Neural progenitor cell (in vitro differentiated cells): ENCODE results near the gene MAP6D1. TPM values are rescaled to one million over a fixed set of nuclear protein-coding genes. Genes with fewer than 3 reads are reported as not detected.

ENCODE experiments used
- DNase-seq: peaks from one replicate; pipeline ENCODE4 v3.0.0-alpha.2; 2016; ENCODE audit warnings: low spot score
- H2AFZ ChIP-seq: fragments of 200-600 bp; sonication (generic); replicated peaks from 2 replicates; pipeline ENCODE4 v1.6.1; 2016; ENCODE audit warnings: antibody characterized with exemption
- H3F3A ChIP-seq: fragments of 200-600 bp; sonication (generic); 2 replicates; pipeline ENCODE4 v1.6.1; 2016; ENCODE audit warnings: antibody characterized with exemption, low read depth
- H3K27ac ChIP-seq: fragments of 200-600 bp; sonication (generic); 2 replicates; pipeline ENCODE4 v1.5.1; 2016; ENCODE audit warnings: mild to moderate bottlenecking
- H3K27me3 ChIP-seq: fragments of 200-600 bp; sonication (generic); 2 replicates; pipeline ENCODE4 v1.6.1; 2016; ENCODE audit warnings: mild to moderate bottlenecking, moderate library complexity
- H3K36me3 ChIP-seq: fragments of 200-600 bp; sonication (generic); 2 replicates; pipeline ENCODE4 v1.5.1; 2016
- H3K4me1 ChIP-seq: fragments of 200-600 bp; sonication (generic); 2 replicates; pipeline ENCODE4 v1.6.1; 2016; ENCODE audit warnings: mixed run types
- H3K4me2 ChIP-seq: fragments of 200-600 bp; sonication (generic); 2 replicates; pipeline ENCODE4 v1.6.1; 2016
- H3K4me3 ChIP-seq: fragments of 200-600 bp; sonication (generic); 2 replicates; pipeline ENCODE4 v1.5.1; 2016
- H3K79me2 ChIP-seq: fragments of 200-600 bp; sonication (generic); 2 replicates; pipeline ENCODE4 v1.6.1; 2016; ENCODE audit warnings: low read depth
- H3K9ac ChIP-seq: fragments of 200-600 bp; sonication (generic); 2 replicates; pipeline ENCODE4 v1.6.1; 2016
- H3K9me3 ChIP-seq: fragments of 200-600 bp; sonication (generic); 2 replicates; pipeline ENCODE4 v1.5.1; 2016; ENCODE audit warnings: low read depth
- H4K20me1 ChIP-seq: fragments of 200-600 bp; sonication (generic); 2 replicates; pipeline ENCODE4 v1.6.1; 2016; ENCODE audit warnings: low read depth
- H3K27ac Mint-ChIP-seq: 3 replicates; pipeline ENCODE4 v1.8.0; 2021; ENCODE audit warnings: mixed read lengths
- H3K27me3 Mint-ChIP-seq: 2 replicates; pipeline ENCODE4 v1.8.0; 2022; ENCODE audit warnings: low read depth, mild to moderate bottlenecking, inconsistent platforms, moderate library complexity, mixed read lengths; ENCODE audit not compliant: insufficient read depth
- H3K36me3 Mint-ChIP-seq: 3 replicates; pipeline ENCODE4 v1.8.0; 2021; ENCODE audit warnings: mixed read lengths
- H3K4me1 Mint-ChIP-seq: 3 replicates; pipeline ENCODE4 v1.8.0; 2021; ENCODE audit warnings: mixed read lengths
- H3K4me3 Mint-ChIP-seq: 3 replicates; pipeline ENCODE4 v1.8.0; 2021; ENCODE audit warnings: mild to moderate bottlenecking, moderate library complexity, mixed read lengths
- H3K9me3 Mint-ChIP-seq: 3 replicates; pipeline ENCODE4 v1.8.0; 2020; ENCODE audit warnings: mixed read lengths
- CTCF ChIP-seq: fragments of 200-600 bp; sonication (generic); IDR thresholded peaks from 2 replicates; pipeline ENCODE4 v1.5.1; 2017; ENCODE audit warnings: antibody characterized with exemption, mild to moderate bottlenecking
- EZH2 ChIP-seq: fragments of 200-600 bp; sonication (generic); IDR thresholded peaks from 2 replicates; pipeline ENCODE4 v1.6.1; 2017; ENCODE audit warnings: antibody characterized with exemption, mild to moderate bottlenecking, moderate library complexity
- EZH2phosphoT487 ChIP-seq: fragments of 200-600 bp; sonication (generic); IDR thresholded peaks from 2 replicates; pipeline ENCODE4 v1.6.1; 2017; ENCODE audit warnings: antibody characterized with exemption
- total RNA-seq: library from RNA; depleted of rRNA; stranded (reverse); fragments of >200 nt; gene quantifications from 2 replicates; pipeline ENCODE4 v1.2.3, GENCODE V29; 2015; ENCODE audit warnings: low replicate concordance

MAP6D1 gene
- total RNA-seq, 1 donor from 2014 or later: 3.5 TPM

GRCh38 chr3:183818706-183819624, 6.4 kb downstream of the MAP6D1 start:
- DNase-seq: no peak
- H3K4me1 ChIP-seq: peaks cover 8% of the 10 kb centered on the region
- H3K4me1 Mint-ChIP-seq: peaks cover 10% of the 10 kb centered on the region
- H3F3A ChIP-seq: peaks cover 20% of the 10 kb centered on the region
- peaks cover 6% of the 10 kb centered on the region for H3K36me3 Mint-ChIP-seq
- H3K27ac ChIP-seq: no peak overlapping the region
- H3K4me3 ChIP-seq: no peak overlapping the region
- peaks cover 9% of the 10 kb centered on the region for H3K27me3 ChIP-seq
- peaks cover 2% of the 10 kb centered on the region for H3K9me3 Mint-ChIP-seq
- H3K4me3 Mint-ChIP-seq: no peak overlapping the region
- TF ChIP-seq EZH2phosphoT487 (no peak), EZH2 (no peak), CTCF (no peak)
- H3K36me3 ChIP-seq: no peaks in the 10 kb centered on the region
- no peak overlapping the region for H2AFZ ChIP-seq
- H3K4me2 ChIP-seq: no peak overlapping the region
- H3K79me2 ChIP-seq: no peaks in the 10 kb centered on the region
- peaks cover 9% of the 10 kb centered on the region for H4K20me1 ChIP-seq
- H3K27ac Mint-ChIP-seq: no peak overlapping the region
- no peaks in the 10 kb centered on the region for H3K9me3 ChIP-seq
- peaks cover 5% of the 10 kb centered on the region for H3K27me3 Mint-ChIP-seq
- H3K9ac ChIP-seq: no peak overlapping the region

- no peak overlapping the region for H3K9ac ChIP-seq
- H3K4me3 ChIP-seq: no peak overlapping the region
- no peak overlapping the region for H2AFZ ChIP-seq
- Mint-ChIP-seq H3K27me3 (peaks cover 5% of the 10 kb centered on the region), H3K4me1 (peaks cover 10% of the 10 kb centered on the region), H3K27ac (no peak overlapping the region), H3K9me3 (peaks cover 2% of the 10 kb centered on the region), H3K36me3 (peaks cover 8% of the 10 kb centered on the region), H3K4me3 (no peak overlapping the region)
- peaks cover 7% of the 10 kb centered on the region for H3K4me1 ChIP-seq
- H3F3A ChIP-seq: peaks cover 18% of the 10 kb centered on the region
- peaks cover 4% of the 10 kb centered on the region for H4K20me1 ChIP-seq
- TF ChIP-seq CTCF: no peak
- no peak for TF ChIP-seq EZH2
- no peak for TF ChIP-seq EZH2phosphoT487
- H3K79me2 ChIP-seq: no peaks in the 10 kb centered on the region
- no peak for DNase-seq
- peaks cover under 1% of the 10 kb centered on the region for H3K27me3 ChIP-seq
- H3K27ac ChIP-seq: no peak overlapping the region
- H3K4me2 ChIP-seq: no peak overlapping the region
- H3K36me3 ChIP-seq: no peaks in the 10 kb centered on the region
- no peaks in the 10 kb centered on the region for H3K9me3 ChIP-seq
Measured at GRCh38 chr3:183818041-183818620, 7.2 kb downstream of the MAP6D1 start.

GRCh38 chr3:183817639-183818038, 7.7 kb downstream of the MAP6D1 start:
- Mint-ChIP-seq H3K4me3 (no peak overlapping the region), H3K36me3 (peaks cover 11% of the 10 kb centered on the region), H3K9me3 (peaks cover 2% of the 10 kb centered on the region), H3K27ac (peak overlapping the region; percentile 60), H3K4me1 (peaks cover 9% of the 10 kb centered on the region), H3K27me3 (peaks cover 5% of the 10 kb centered on the region)
- peaks cover 13% of the 10 kb centered on the region for H3F3A ChIP-seq
- TF ChIP-seq EZH2phosphoT487 (no peak), CTCF (no peak), EZH2 (no peak)
- H3K9ac ChIP-seq: no peak overlapping the region
- H3K4me2 ChIP-seq: no peak overlapping the region
- H3K9me3 ChIP-seq: no peaks in the 10 kb centered on the region
- H3K27ac ChIP-seq: no peak overlapping the region
- H3K36me3 ChIP-seq: no peaks in the 10 kb centered on the region
- no peak for DNase-seq
- H3K4me3 ChIP-seq: no peak overlapping the region
- H3K27me3 ChIP-seq: no peaks in the 10 kb centered on the region
- H4K20me1 ChIP-seq: no peaks in the 10 kb centered on the region
- peaks cover 4% of the 10 kb centered on the region for H3K4me1 ChIP-seq
- no peaks in the 10 kb centered on the region for H3K79me2 ChIP-seq
- no peak overlapping the region for H2AFZ ChIP-seq
